Measurements from ENCODE around the gene FBXO21.

FBXO21 gene

GRCh38 chr12:117167769-117168168, 22.5 kb downstream of the FBXO21 start:
- Histone ChIP-seq H3K4me1 (ENCODE audit: control insufficient read depth, insufficient read depth, low read length) (no peaks in the 10 kb centered on the region), H3K9ac (ENCODE audit: low read length in 2 of 2) (no peak overlapping the region), H3K27ac (ENCODE audit: low read length) (no peak overlapping the region), H3K27me3 (ENCODE audit: control insufficient read depth in 1 of 2, insufficient read depth in 2 of 2, low read length in 2 of 2) (no peaks in the 10 kb centered on the region), H3K9me3 (ENCODE audit: control insufficient read depth in 2 of 2, low read length in 2 of 2) (no peaks in the 10 kb centered on the region), H3K4me3 (ENCODE audit: low read length in 2 of 2) (no peak overlapping the region), H3K36me3 (ENCODE audit: control insufficient read depth in 2 of 2, insufficient read depth in 2 of 2, low read length in 2 of 2) (peaks cover 40 to 49% of the 10 kb centered on the region in 2 donors)

- Histone ChIP-seq H3K9ac (ENCODE audit: low read length in 2 of 2) (no peak overlapping the region), H3K36me3 (ENCODE audit: control insufficient read depth in 2 of 2, insufficient read depth in 2 of 2, low read length in 2 of 2) (peaks cover 47 to 55% of the 10 kb centered on the region in 2 donors), H3K4me1 (ENCODE audit: control insufficient read depth, insufficient read depth, low read length) (no peaks in the 10 kb centered on the region), H3K4me3 (ENCODE audit: low read length in 2 of 2) (no peak overlapping the region), H3K27ac (ENCODE audit: low read length) (no peak overlapping the region), H3K9me3 (ENCODE audit: control insufficient read depth in 2 of 2, low read length in 2 of 2) (no peaks in the 10 kb centered on the region), H3K27me3 (ENCODE audit: control insufficient read depth in 1 of 2, insufficient read depth in 2 of 2, low read length in 2 of 2) (no peaks in the 10 kb centered on the region)
These were observed 24.2 kb downstream of the FBXO21 start for GRCh38 chr12:117166107-117166506.

- Histone ChIP-seq H3K4me3 (ENCODE audit: low read length in 2 of 2) (no peak overlapping the region), H3K4me1 (ENCODE audit: control insufficient read depth, insufficient read depth, low read length) (no peaks in the 10 kb centered on the region), H3K9ac (ENCODE audit: low read length in 2 of 2) (no peak overlapping the region), H3K27ac (ENCODE audit: low read length) (no peak overlapping the region), H3K27me3 (ENCODE audit: control insufficient read depth in 1 of 2, insufficient read depth in 2 of 2, low read length in 2 of 2) (no peaks in the 10 kb centered on the region), H3K36me3 (ENCODE audit: control insufficient read depth in 2 of 2, insufficient read depth in 2 of 2, low read length in 2 of 2) (peaks cover 42 to 55% of the 10 kb centered on the region in 2 donors), H3K9me3 (ENCODE audit: control insufficient read depth in 2 of 2, low read length in 2 of 2) (no peaks in the 10 kb centered on the region)
These were observed 24.9 kb downstream of the FBXO21 start for GRCh38 chr12:117165342-117165741.

GRCh38 chr12:117162633-117163032, 27.6 kb downstream of the FBXO21 start:
- H3K36me3 ChIP-seq (ENCODE audit: control insufficient read depth in 2 of 2, insufficient read depth in 2 of 2, low read length in 2 of 2): peaks cover 58 to 73% of the 10 kb centered on the region in 2 donors
- H3K4me3 ChIP-seq (ENCODE audit: low read length in 2 of 2): no peak overlapping the region
- H3K9me3 ChIP-seq (ENCODE audit: control insufficient read depth in 2 of 2, low read length in 2 of 2): no peaks in the 10 kb centered on the region

GRCh38 chr12:117162167-117162539, 28.1 kb downstream of the FBXO21 start:
- H3K9ac ChIP-seq (ENCODE audit: low read length in 2 of 2): no peak overlapping the region
- no peaks in the 10 kb centered on the region for H3K9me3 ChIP-seq (ENCODE audit: control insufficient read depth in 2 of 2, low read length in 2 of 2)
- no peak overlapping the region for H3K27ac ChIP-seq (ENCODE audit: low read length)
- H3K36me3 ChIP-seq (ENCODE audit: control insufficient read depth in 2 of 2, insufficient read depth in 2 of 2, low read length in 2 of 2): peaks cover 57 to 73% of the 10 kb centered on the region in 2 donors
- no peak overlapping the region for H3K4me3 ChIP-seq (ENCODE audit: low read length in 2 of 2)
- no peaks in the 10 kb centered on the region for H3K4me1 ChIP-seq (ENCODE audit: control insufficient read depth, insufficient read depth, low read length)
- H3K27me3 ChIP-seq (ENCODE audit: control insufficient read depth in 1 of 2, insufficient read depth in 2 of 2, low read length in 2 of 2): no peaks in the 10 kb centered on the region

More at GRCh38 chr12:117162633-117163032, 27.6 kb downstream of the FBXO21 start:
- H3K27ac ChIP-seq (ENCODE audit: low read length): no peak overlapping the region
- H3K27me3 ChIP-seq (ENCODE audit: control insufficient read depth in 1 of 2, insufficient read depth in 2 of 2, low read length in 2 of 2): no peaks in the 10 kb centered on the region
- no peaks in the 10 kb centered on the region for H3K4me1 ChIP-seq (ENCODE audit: control insufficient read depth, insufficient read depth, low read length)
- no peak overlapping the region for H3K9ac ChIP-seq (ENCODE audit: low read length in 2 of 2)

- Histone ChIP-seq H3K27me3 (ENCODE audit: control insufficient read depth in 1 of 2, insufficient read depth in 2 of 2, low read length in 2 of 2) (no peaks in the 10 kb centered on the region), H3K9ac (ENCODE audit: low read length in 2 of 2) (no peak overlapping the region), H3K4me3 (ENCODE audit: low read length in 2 of 2) (no peak overlapping the region), H3K4me1 (ENCODE audit: control insufficient read depth, insufficient read depth, low read length) (no peaks in the 10 kb centered on the region), H3K9me3 (ENCODE audit: control insufficient read depth in 2 of 2, low read length in 2 of 2) (no peaks in the 10 kb centered on the region), H3K36me3 (ENCODE audit: control insufficient read depth in 2 of 2, insufficient read depth in 2 of 2, low read length in 2 of 2) (peaks cover 53 to 68% of the 10 kb centered on the region in 2 donors), H3K27ac (ENCODE audit: low read length) (no peak overlapping the region)
These were observed 28.7 kb downstream of the FBXO21 start for GRCh38 chr12:117161460-117162166.

- no peak overlapping the region for H3K27ac ChIP-seq (ENCODE audit: low read length)
- H3K4me3 ChIP-seq (ENCODE audit: low read length in 2 of 2): no peak overlapping the region
- peaks cover 44 to 67% of the 10 kb centered on the region in 2 donors for H3K36me3 ChIP-seq (ENCODE audit: control insufficient read depth in 2 of 2, insufficient read depth in 2 of 2, low read length in 2 of 2)
- H3K4me1 ChIP-seq (ENCODE audit: control insufficient read depth, insufficient read depth, low read length): no peaks in the 10 kb centered on the region
- H3K9me3 ChIP-seq (ENCODE audit: control insufficient read depth in 2 of 2, low read length in 2 of 2): no peaks in the 10 kb centered on the region
- no peak overlapping the region for H3K9ac ChIP-seq (ENCODE audit: low read length in 2 of 2)
- H3K27me3 ChIP-seq (ENCODE audit: control insufficient read depth in 1 of 2, insufficient read depth in 2 of 2, low read length in 2 of 2): no peaks in the 10 kb centered on the region
These were observed 30.6 kb downstream of the FBXO21 start for GRCh38 chr12:117159674-117160073.

GRCh38 chr12:117158911-117159553, 31.2 kb downstream of the FBXO21 start:
- Histone ChIP-seq H3K27ac (ENCODE audit: low read length) (no peak overlapping the region), H3K4me3 (ENCODE audit: low read length in 2 of 2) (no peak overlapping the region), H3K36me3 (ENCODE audit: control insufficient read depth in 2 of 2, insufficient read depth in 2 of 2, low read length in 2 of 2) (peaks cover 44 to 69% of the 10 kb centered on the region in 2 donors), H3K9ac (ENCODE audit: low read length in 2 of 2) (no peak overlapping the region), H3K4me1 (ENCODE audit: control insufficient read depth, insufficient read depth, low read length) (no peaks in the 10 kb centered on the region), H3K9me3 (ENCODE audit: control insufficient read depth in 2 of 2, low read length in 2 of 2) (no peaks in the 10 kb centered on the region), H3K27me3 (ENCODE audit: control insufficient read depth in 1 of 2, insufficient read depth in 2 of 2, low read length in 2 of 2) (no peaks in the 10 kb centered on the region)

GRCh38 chr12:117158096-117158495, 32.2 kb downstream of the FBXO21 start:
- peaks cover 48 to 68% of the 10 kb centered on the region in 2 donors for H3K36me3 ChIP-seq (ENCODE audit: control insufficient read depth in 2 of 2, insufficient read depth in 2 of 2, low read length in 2 of 2)
- H3K4me3 ChIP-seq (ENCODE audit: low read length in 2 of 2): no peak overlapping the region
- H3K9me3 ChIP-seq (ENCODE audit: control insufficient read depth in 2 of 2, low read length in 2 of 2): no peaks in the 10 kb centered on the region
- H3K9ac ChIP-seq (ENCODE audit: low read length in 2 of 2): no peak overlapping the region
- H3K4me1 ChIP-seq (ENCODE audit: control insufficient read depth, insufficient read depth, low read length): no peaks in the 10 kb centered on the region
- H3K27me3 ChIP-seq (ENCODE audit: control insufficient read depth in 1 of 2, insufficient read depth in 2 of 2, low read length in 2 of 2): no peaks in the 10 kb centered on the region
- no peak overlapping the region for H3K27ac ChIP-seq (ENCODE audit: low read length)

GRCh38 chr12:117155278-117156060, 34.8 kb downstream of the FBXO21 start:
- no peaks in the 10 kb centered on the region for H3K27me3 ChIP-seq (ENCODE audit: control insufficient read depth in 1 of 2, insufficient read depth in 2 of 2, low read length in 2 of 2)
- H3K4me3 ChIP-seq (ENCODE audit: low read length in 2 of 2): no peak overlapping the region
- peaks cover 5% of the 10 kb centered on the region for H3K4me1 ChIP-seq (ENCODE audit: control insufficient read depth, insufficient read depth, low read length)
- no peak overlapping the region for H3K27ac ChIP-seq (ENCODE audit: low read length)
- H3K9ac ChIP-seq (ENCODE audit: low read length in 2 of 2): no peak overlapping the region
- no peaks in the 10 kb centered on the region for H3K9me3 ChIP-seq (ENCODE audit: control insufficient read depth in 2 of 2, low read length in 2 of 2)
- H3K36me3 ChIP-seq (ENCODE audit: control insufficient read depth in 2 of 2, insufficient read depth in 2 of 2, low read length in 2 of 2): peaks cover 30 to 48% of the 10 kb centered on the region in 2 donors

Data from stomach smooth muscle (tissue), 2 donors.